ENCODE results near the gene NAA10. TPM values are rescaled to one million over a fixed set of nuclear protein-coding genes. Genes with fewer than 3 reads are reported as not detected.

The NAA10 gene
- total RNA-seq, 1 experiment from 2014 or later, result 107 TPM

GRCh38 chrX:153937056-153937455, 2.2 kb upstream of the NAA10 start (continued):
- no peak for TF ChIP-seq AR (CRISPR knock-in tag; IDR thresholded peaks at IDR 0.05)
- TF ChIP-seq SMAD3 (CRISPR knock-in tag; IDR thresholded peaks at IDR 0.05; ENCODE audit: borderline replicate concordance), result no peak
- no peak for TF ChIP-seq ZNF317 (CRISPR knock-in tag; IDR thresholded peaks at IDR 0.05; ENCODE audit: borderline replicate concordance, low read depth)
- TF ChIP-seq ERG (CRISPR knock-in tag; IDR thresholded peaks at IDR 0.05), result no peak

- ChIA-PET CTCF (interaction anchor here (0.9 to 1.5 kb wide), 6 partner anchors 10 to 64 kb away, joined by 3 to 8 read pairs (median 3); partner anchors contain the start of genes ARHGAP4 and RENBP), POLR2A (interaction anchor here (0.9 to 1.3 kb wide), 3 partner anchors 9 to 36 kb away, joined by 3 read pairs; no protein-coding TSS in a partner anchor)
- H3K36me3 Mint-ChIP-seq, result peaks cover 6% of the 10 kb centered on the region
- H3K27ac Mint-ChIP-seq, result no peak overlapping the region
- H3K4me3 Mint-ChIP-seq, result peak overlapping the region; percentile 64
- peak; percentile 42 for ATAC-seq
- H3K9me3 Mint-ChIP-seq, result no peaks in the 10 kb centered on the region
- peaks cover 17% of the 10 kb centered on the region for H3K4me1 Mint-ChIP-seq
- H3K27me3 Mint-ChIP-seq (ENCODE audit: low read depth), result no peaks in the 10 kb centered on the region
- DNase-seq (ENCODE audit: low spot score), result peak; percentile 36
- TF ChIP-seq ETV6 (CRISPR knock-in tag; IDR thresholded peaks at IDR 0.05) (no peak), GABPB1 (CRISPR knock-in tag; IDR thresholded peaks at IDR 0.05) (no peak), NFYB (CRISPR knock-in tag; conservative IDR thresholded peaks at IDR 0.05; ENCODE audit: low read depth) (no peak), MLX (CRISPR knock-in tag; IDR thresholded peaks at IDR 0.05) (no peak), ZNF423 (CRISPR knock-in tag; IDR thresholded peaks at IDR 0.05) (no peak), NR1H2 (CRISPR knock-in tag; IDR thresholded peaks at IDR 0.05) (no peak), TEAD1 (CRISPR knock-in tag; IDR thresholded peaks at IDR 0.05) (no peak), PRDM15 (CRISPR knock-in tag; IDR thresholded peaks at IDR 0.05) (no peak), SMAD4 (CRISPR knock-in tag; IDR thresholded peaks at IDR 0.05) (no peak), AFF4 (CRISPR knock-in tag; IDR thresholded peaks at IDR 0.05; ENCODE audit: borderline replicate concordance) (no peak)
Observed at GRCh38 chrX:153935326-153935851, 552 bp upstream of the NAA10 start.
